Pericardium fibroblast (primary cell): ENCODE results near the gene TSPY10. TPM values are rescaled to one million over a fixed set of nuclear protein-coding genes. Genes with fewer than 3 reads are reported as not detected.

Experiments
- total RNA-seq: library from RNA; depleted of rRNA; stranded (reverse); fragments of >200 nt; gene quantifications from 2 replicates; pipeline ENCODE4 v1.2.3, GENCODE V29; 2015

The TSPY10 gene
- total RNA-seq = not detected in 2 replicates

GRCh38 chrY:9527580-9527979, at the start of gene TSPY10:
Gene TSPY10 (plus strand): TSS chrY:9527880. CDS start chrY:9527926, 46 bp downstream.

GRCh38 chrY:9486967-9487366, 40.7 kb upstream of the TSPY10 start, which contains the start of gene TSPY9:
Gene TSPY9 (plus strand): TSS chrY:9487267. CDS start chrY:9487313, 46 bp downstream.

Other genes with a start within 250 kb of the TSPY10 start
- gene TSPY4, start 190.4 kb upstream of the TSPY10 start, total RNA-seq = not detected in 2 replicates
- gene TSPY8, start 170.1 kb upstream of the TSPY10 start, total RNA-seq = not detected in 2 replicates
- not detected in 2 replicates for gene TSPY3, start 129.5 kb upstream of the TSPY10 start, total RNA-seq
- gene TSPY1, start 60.9 kb upstream of the TSPY10 start, total RNA-seq = not detected in 2 replicates
- gene TSPY9, start 40.6 kb upstream of the TSPY10 start, total RNA-seq = not detected in 2 replicates